ENCODE results near the gene EME2.

GRCh38 chr16:1821861-1822611 is 49.4 kb downstream of the EME2 start:
- TF ChIP-seq CTCF (conservative IDR thresholded peaks at IDR 0.05 in 1 of 2, IDR thresholded peaks at IDR 0.05 in 1 of 2; ENCODE audit: low read depth in 1 of 2, low read length in 2 of 2) (no peak), EZH2 (IDR thresholded peaks at IDR 0.05; ENCODE audit: low read length, missing control alignments) (no peak)
